IPS-15b (cell line): Measurements from ENCODE around the gene ZNF397.

Experiments
- H3K27me3 ChIP-seq: one replicate; pipeline ENCODE4 v1.6.1; 2013; ENCODE audit warnings: low read length; ENCODE audit not compliant: control insufficient read depth, insufficient read depth
- H3K36me3 ChIP-seq: one replicate; pipeline ENCODE4 v1.6.1; 2013; ENCODE audit warnings: low read length; ENCODE audit not compliant: control insufficient read depth, insufficient read depth
- H3K4me1 ChIP-seq: one replicate; pipeline ENCODE4 v1.6.1; 2013; ENCODE audit warnings: mild to moderate bottlenecking, low read length; ENCODE audit not compliant: control insufficient read depth, insufficient read depth
- H3K4me3 ChIP-seq: one replicate; pipeline ENCODE4 v1.5.1; 2013; ENCODE audit warnings: low read depth, low read length
- H3K9ac ChIP-seq: one replicate; pipeline ENCODE4 v1.6.1; 2013; ENCODE audit warnings: low read depth, mild to moderate bottlenecking, low read length
- H3K9me3 ChIP-seq: one replicate; pipeline ENCODE4 v1.6.1; 2013; ENCODE audit warnings: mild to moderate bottlenecking, low read length; ENCODE audit not compliant: control insufficient read depth, insufficient read depth

The ZNF397 gene

DNA sequence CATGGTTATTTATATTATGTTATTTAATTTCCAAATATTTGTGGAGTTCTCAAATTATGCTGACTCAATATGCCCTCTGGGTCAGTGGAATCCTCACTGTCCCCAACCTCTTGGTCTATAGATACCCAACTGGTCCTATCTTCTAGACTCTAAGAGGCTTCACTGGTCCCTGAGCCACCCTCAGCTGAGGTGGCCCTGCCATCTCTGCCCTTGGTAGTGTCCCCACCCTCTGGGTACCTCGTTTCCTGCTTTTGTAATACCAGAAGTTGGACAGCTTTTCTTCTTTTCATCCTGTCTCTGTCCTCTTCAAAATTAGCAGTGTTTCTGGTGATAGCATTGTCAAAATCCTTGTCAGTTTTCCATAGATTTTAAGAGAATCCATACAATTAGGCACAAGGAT, 37.3 kb downstream of the ZNF397 start:
- no peak overlapping the region for H3K9ac ChIP-seq
- H3K4me3 ChIP-seq: no peak overlapping the region
- H3K9me3 ChIP-seq: peaks cover 5% of the 10 kb centered on the region
- peaks cover under 1% of the 10 kb centered on the region for H3K36me3 ChIP-seq
- no peaks in the 10 kb centered on the region for H3K4me1 ChIP-seq
- no peaks in the 10 kb centered on the region for H3K27me3 ChIP-seq

DNA sequence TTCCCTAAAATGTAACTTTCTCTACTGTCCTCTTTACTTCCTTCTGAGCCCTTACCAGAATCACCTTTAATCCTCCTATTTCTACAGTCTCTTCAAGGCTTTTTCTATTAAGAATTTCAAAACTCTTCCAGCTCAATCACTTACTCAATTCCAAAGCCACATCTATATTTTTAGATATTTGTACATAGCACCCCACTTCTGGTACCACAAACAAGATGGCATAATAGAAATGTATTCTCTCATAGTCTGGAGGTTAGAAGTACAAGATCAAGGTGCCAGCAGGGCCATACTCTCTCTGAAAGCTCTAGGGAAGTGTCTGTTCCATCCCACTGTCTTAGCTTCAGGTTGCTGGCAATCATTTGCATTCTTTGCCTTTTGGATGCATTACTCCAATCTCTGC, 38.1 kb downstream of the ZNF397 start:
- no peak overlapping the region for H3K4me3 ChIP-seq
- H3K27me3 ChIP-seq: no peaks in the 10 kb centered on the region
- H3K4me1 ChIP-seq: no peaks in the 10 kb centered on the region
- H3K9ac ChIP-seq: no peak overlapping the region
- peaks cover 9% of the 10 kb centered on the region for H3K9me3 ChIP-seq
- H3K36me3 ChIP-seq: peaks cover 9% of the 10 kb centered on the region

DNA sequence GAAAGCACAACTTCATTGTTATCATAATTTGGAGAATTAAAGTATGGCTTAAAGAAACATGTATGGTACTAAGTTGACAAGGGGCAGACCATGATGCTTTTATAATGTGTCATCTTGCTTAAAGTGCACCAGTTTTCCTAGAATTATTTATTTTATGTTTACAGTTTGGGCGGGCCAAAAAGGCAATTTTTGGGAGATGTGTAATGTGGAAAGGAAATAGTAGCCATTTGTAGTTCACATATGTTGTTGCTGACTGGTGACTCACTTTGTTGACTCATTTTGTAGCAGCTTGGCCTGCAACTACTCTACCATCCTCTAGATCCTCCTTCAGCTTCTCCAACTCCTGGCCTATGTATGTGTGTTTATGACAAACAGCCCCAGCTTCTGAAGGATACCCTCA, 41.5 kb downstream of the ZNF397 start:
- H3K36me3 ChIP-seq: peaks cover 17% of the 10 kb centered on the region
- H3K4me3 ChIP-seq: no peak overlapping the region
- no peak overlapping the region for H3K9ac ChIP-seq
- no peaks in the 10 kb centered on the region for H3K27me3 ChIP-seq
- no peaks in the 10 kb centered on the region for H3K4me1 ChIP-seq
- H3K9me3 ChIP-seq: peaks cover 16% of the 10 kb centered on the region

DNA sequence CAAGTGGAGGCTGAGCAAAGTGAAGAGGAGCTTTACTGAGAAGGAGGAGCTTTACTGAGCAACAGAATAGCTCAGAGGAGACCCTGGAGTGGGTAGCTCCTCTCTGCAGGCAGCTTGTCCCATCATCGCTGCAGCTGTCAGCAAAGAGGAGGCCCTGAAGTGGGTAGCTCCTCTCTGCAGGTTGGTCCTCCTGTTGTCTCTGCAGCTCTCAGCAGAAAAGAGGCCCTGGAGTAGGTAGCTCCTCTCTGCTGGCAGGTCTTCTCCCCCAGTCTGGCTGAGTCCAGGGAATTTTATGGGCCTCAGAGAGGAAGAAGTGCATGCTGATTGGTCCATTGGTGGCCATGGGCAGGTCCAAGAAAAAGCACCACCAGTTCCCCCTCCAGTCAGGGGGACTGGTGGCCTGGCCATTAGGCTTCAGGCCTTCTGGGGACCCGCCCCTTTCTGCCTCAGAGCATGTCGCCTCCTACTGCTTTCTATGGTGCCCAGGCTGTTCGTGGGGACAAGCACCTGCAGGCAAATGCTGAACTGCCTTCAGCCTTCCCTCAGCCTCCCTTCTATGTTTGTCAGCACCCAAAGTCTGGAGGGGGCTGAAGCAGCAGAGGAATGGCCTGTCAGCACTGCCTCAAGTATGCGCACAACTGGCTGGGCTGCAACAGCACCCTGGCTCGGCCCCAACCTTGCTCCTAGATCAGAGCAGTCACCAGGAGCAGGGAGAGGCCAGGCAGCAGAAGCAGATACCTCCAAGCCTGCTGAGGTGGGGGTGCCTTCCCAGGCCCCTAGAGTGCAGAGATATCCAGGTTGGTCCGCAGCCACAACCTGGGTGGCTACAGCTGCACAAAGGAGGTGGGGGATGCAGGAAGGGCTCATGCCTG, 43.3 kb downstream of the ZNF397 start:
- Histone ChIP-seq H3K9me3 (peaks cover 14% of the 10 kb centered on the region), H3K4me3 (no peak overlapping the region), H3K9ac (no peak overlapping the region), H3K27me3 (no peaks in the 10 kb centered on the region), H3K36me3 (peaks cover 17% of the 10 kb centered on the region), H3K4me1 (no peaks in the 10 kb centered on the region)

DNA sequence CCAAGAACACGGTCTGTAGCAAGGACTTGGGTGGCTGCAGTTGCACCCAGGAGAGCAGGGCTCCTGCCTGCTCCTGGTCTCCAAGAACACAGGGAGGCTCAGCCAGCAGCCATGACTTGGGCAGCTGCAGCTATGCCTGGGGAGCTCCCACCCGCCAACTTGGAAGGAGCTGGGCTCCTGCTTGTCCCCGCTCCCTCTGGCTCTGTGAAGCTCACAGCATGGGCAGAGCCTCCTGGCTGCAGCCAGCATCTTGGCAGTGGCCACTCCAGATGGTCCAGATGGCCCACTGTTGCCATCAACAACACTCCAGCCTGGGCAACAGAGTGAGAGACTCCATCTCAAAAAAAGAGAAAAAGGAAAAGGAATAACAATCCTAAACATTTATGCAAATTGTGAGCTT, 44.0 kb downstream of the ZNF397 start:
- Histone ChIP-seq H3K36me3 (peaks cover 17% of the 10 kb centered on the region), H3K9me3 (peaks cover 12% of the 10 kb centered on the region), H3K27me3 (no peaks in the 10 kb centered on the region), H3K4me1 (no peaks in the 10 kb centered on the region), H3K9ac (no peak overlapping the region), H3K4me3 (no peak overlapping the region)

DNA sequence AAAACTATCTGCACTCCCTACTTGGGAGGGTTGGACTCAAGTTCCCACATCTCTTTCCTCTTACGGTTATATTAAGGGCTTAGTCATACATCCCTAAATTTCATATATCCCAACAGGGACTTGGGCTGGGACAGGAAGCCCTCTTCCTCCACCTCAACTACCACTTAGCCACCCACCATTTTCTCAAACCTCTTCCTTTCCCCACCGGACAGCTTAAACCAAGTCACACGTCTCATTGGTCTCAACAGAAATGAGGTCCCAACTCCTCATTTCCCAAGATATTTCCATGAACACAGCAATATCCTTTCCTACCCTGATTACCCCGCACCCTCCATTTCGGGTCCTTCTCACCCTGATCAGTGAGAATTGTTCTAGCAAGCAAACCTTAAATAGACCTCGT, 48.5 kb downstream of the ZNF397 start:
- H3K4me1 ChIP-seq: no peaks in the 10 kb centered on the region
- peak overlapping the region; percentile 84 for H3K9ac ChIP-seq
- H3K27me3 ChIP-seq: no peaks in the 10 kb centered on the region
- H3K36me3 ChIP-seq: peaks cover 6% of the 10 kb centered on the region
- H3K9me3 ChIP-seq: peaks cover 6% of the 10 kb centered on the region
- H3K4me3 ChIP-seq: peak overlapping the region; percentile 99

DNA sequence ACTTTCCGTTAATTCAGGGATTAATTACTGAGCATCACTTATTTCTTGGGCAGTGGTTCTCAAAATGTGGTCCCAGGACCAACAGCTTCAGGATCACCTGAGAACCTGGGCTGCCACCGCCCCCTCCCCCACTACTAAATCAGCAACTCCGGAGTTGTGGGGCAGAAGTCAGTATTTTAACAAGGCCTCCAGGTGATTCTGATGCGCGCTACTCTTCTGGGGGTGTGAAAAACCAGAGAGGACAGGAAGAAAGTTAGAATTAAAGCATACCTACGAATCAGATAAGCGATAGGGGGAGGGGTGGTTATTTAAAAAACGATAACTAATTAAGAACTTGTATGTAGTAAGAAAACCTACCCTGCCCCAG, 48.9 kb downstream of the ZNF397 start:
- no peaks in the 10 kb centered on the region for H3K4me1 ChIP-seq
- peak overlapping the region; percentile 84 for H3K9ac ChIP-seq
- H3K4me3 ChIP-seq: peak overlapping the region; percentile 99
- peaks cover 2% of the 10 kb centered on the region for H3K36me3 ChIP-seq
- H3K9me3 ChIP-seq: peaks cover 3% of the 10 kb centered on the region
- no peaks in the 10 kb centered on the region for H3K27me3 ChIP-seq

DNA sequence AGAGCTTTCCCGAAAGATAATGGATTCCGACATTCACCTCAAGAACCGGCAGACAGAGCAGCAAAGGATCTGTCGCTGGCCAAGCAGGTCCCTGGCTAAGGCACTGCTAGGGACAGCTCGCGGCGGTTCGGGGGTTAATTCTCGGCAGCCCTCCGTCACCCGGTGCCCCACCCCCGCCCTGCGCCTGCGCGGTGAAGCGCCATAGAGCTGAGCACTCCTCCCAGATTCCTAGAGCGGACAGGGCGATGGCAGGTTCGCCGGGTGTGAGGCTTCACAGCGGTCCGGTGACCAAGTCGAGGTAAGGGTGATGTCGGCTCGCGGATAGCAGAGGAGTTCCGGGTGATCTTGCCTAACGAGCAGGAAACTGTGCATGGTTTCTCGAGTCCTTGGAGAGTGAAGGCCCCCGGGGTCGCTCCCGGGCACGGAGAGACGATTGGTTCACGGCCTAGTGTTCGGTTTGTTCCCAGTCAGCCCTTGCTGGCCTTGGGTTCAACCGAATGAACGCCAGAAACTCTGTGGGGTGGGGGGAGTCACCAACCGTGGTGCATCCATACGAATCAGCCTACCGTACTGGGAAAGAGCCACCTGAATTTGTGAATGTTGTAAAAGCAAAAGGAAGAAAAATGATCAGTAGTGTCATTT, 49.4 kb downstream of the ZNF397 start, which contains the start of gene ZSCAN30:
ZSCAN30 (minus strand) TSS at position 136 of the 642 bp plus-strand sequence. CDS start 25,877 bp downstream, outside the sequence.
- no peaks in the 10 kb centered on the region for H3K9me3 ChIP-seq
- H3K36me3 ChIP-seq: no peaks in the 10 kb centered on the region
- peak within 1 kb of the TSS; percentile 99 for H3K4me3 ChIP-seq
- no peaks in the 10 kb centered on the region for H3K27me3 ChIP-seq
- no peaks in the 10 kb centered on the region for H3K4me1 ChIP-seq
- peak within 1 kb of the TSS; percentile 98 for H3K9ac ChIP-seq

DNA sequence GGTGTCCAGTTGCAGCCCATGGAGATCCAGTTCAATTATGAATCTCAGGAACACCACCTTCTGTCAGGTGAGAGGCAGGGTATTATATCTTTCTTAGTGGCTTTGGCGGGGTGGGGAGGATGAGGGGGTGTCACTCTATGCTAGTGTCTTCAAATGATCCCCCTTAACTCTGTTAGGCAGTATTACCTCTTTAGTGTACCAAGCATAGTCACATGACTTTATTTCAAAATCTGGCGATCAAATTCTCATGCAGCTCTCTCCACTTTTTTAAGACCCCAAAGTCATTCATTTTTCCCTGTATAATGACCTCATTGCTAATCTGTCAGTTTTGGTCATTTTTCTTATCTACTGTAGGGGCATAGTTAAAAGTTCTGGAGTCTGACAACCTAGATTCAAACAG, 50.3 kb downstream of the ZNF397 start:
- H3K4me3 ChIP-seq: peak overlapping the region; percentile 99
- H3K9ac ChIP-seq: no peak overlapping the region
- no peaks in the 10 kb centered on the region for H3K4me1 ChIP-seq
- no peaks in the 10 kb centered on the region for H3K27me3 ChIP-seq
- H3K36me3 ChIP-seq: no peaks in the 10 kb centered on the region
- H3K9me3 ChIP-seq: no peaks in the 10 kb centered on the region

DNA sequence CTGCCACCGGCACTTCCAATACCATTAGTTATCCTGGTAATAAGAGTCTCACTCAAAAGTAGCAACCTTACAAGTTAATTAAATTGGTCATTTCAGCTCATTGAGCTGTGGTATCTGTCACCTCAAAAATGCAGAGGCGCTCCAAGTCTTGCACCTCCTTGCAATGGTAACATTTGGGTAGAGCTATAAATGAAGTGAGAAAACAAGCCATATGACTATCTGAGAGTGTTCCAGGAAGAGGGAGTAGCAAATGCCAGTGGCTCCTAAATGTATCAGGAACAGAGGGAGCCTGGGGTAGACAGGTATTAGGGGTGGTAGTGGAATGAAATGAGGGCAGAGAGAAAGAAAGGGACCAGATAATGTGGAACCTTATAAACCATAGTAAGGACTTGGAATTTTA, 55.2 kb downstream of the ZNF397 start:
- Histone ChIP-seq H3K9me3 (no peaks in the 10 kb centered on the region), H3K4me1 (no peaks in the 10 kb centered on the region), H3K4me3 (no peak overlapping the region), H3K27me3 (no peaks in the 10 kb centered on the region), H3K36me3 (no peaks in the 10 kb centered on the region), H3K9ac (no peak overlapping the region)

DNA sequence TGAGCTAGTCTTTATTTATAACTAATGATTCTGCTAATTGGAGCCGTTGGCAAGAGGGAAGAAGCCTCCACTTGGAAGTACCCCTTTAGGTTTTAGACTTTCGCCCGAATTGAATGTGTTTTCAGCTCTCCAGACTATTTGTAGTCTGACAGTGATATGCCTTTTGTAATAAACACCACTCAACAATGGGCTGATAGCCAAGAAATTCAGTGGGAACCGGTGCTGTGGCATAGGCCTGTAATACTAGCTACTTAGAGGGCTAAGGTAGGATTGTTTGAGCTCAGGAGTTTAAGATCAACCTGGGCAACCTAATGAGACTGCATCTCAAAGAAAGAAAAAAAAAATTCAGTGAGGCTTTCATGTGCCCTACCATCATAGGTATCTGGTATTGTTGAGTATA, 62.8 kb downstream of the ZNF397 start:
- Histone ChIP-seq H3K9ac (no peak overlapping the region), H3K36me3 (peaks cover 5% of the 10 kb centered on the region), H3K4me1 (no peaks in the 10 kb centered on the region), H3K9me3 (peaks cover 26% of the 10 kb centered on the region), H3K4me3 (no peak overlapping the region), H3K27me3 (no peaks in the 10 kb centered on the region)
